ENCODE measurements around the gene GRP. TPM values are rescaled to one million over a fixed set of nuclear protein-coding genes. Genes with fewer than 3 reads are reported as not detected.

GRP gene
- not detected for total RNA-seq
- polyA plus RNA-seq (ENCODE audit: insufficient read depth, low read depth, low replicate concordance) = not detected
- long read RNA-seq, donor 1 = 0 reads
- long read RNA-seq, donor 2, partial matches to known transcripts = 0 of 2 reads
- long read RNA-seq, donor 2, other reads (novel, unspliced or antisense) = 0 of 2 reads
- long read RNA-seq, donor 3 = 0 reads
- long read RNA-seq, donor 4 = 0 reads
- long read RNA-seq, donor 5 = 0 reads
- long read RNA-seq, donor 6 = 0 reads
- long read RNA-seq, donor 7 = 0 reads
- long read RNA-seq, donor 8 = 0 reads
- long read RNA-seq, donor 9 = 0 reads
- long read RNA-seq, donor 10 = 0 reads

DNA sequence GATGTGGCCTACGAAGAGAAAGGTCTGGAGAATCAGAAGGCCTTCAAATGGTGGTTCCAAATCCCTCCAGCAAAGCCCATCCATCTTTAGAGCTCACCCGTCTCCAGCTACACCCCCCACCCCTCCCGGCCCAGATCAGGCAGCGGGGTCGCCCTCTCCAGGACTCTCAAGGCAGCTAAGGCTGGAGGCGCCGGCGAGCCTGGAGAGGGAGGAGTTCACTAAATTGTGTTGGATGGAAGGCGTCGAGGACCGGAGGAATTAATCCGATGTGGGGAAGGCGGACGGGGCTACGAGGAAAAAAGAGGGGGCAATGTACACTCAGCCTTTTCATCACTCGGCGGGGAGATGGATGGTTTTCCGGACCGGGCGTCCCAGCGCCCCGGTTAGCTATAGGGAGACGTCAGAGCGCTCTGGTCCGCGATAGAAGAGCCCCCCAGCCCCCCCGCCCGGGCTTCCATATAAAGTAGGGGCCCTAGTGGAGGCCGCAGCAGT is at the start of gene GRP:
TSS of gene GRP (plus strand) at position 487 of the 492 bp plus-strand sequence. CDS start 108 bp downstream, outside the sequence.
- H3K9ac ChIP-seq (ENCODE audit: low read length in 3 of 3) = no peak within 1 kb of the TSS
- no peaks in the 10 kb centered on the region for H3K36me3 ChIP-seq (ENCODE audit: control insufficient read depth in 2 of 3, insufficient read depth in 3 of 3, low read length in 3 of 3)
- FAIRE-seq = no peak
- H3K27me3 ChIP-seq (ENCODE audit: control insufficient read depth, insufficient read depth, low read length) = peaks cover 35% of the 10 kb centered on the region
- intact Hi-C loops (cut with DNase I) = no loop called here
- no peaks in the 10 kb centered on the region for H3K9me3 ChIP-seq (ENCODE audit: control insufficient read depth in 2 of 3, insufficient read depth in 1 of 3, low read length in 3 of 3)
- H3K27ac ChIP-seq (ENCODE audit: low read depth in 2 of 2, low read length in 2 of 2) = no peak within 1 kb of the TSS
- peak in 3 of 5 donors; percentile 13 to 39 (median 36) for DNase-seq
- no peak within 1 kb of the TSS for H3K4me3 ChIP-seq (ENCODE audit: low read length in 3 of 3)
- no peaks in the 10 kb centered on the region for H3K4me1 ChIP-seq (ENCODE audit: control insufficient read depth in 2 of 3, insufficient read depth in 2 of 3, low read depth in 1 of 3, low read length in 3 of 3)
- TF ChIP-seq, protein P1, sequence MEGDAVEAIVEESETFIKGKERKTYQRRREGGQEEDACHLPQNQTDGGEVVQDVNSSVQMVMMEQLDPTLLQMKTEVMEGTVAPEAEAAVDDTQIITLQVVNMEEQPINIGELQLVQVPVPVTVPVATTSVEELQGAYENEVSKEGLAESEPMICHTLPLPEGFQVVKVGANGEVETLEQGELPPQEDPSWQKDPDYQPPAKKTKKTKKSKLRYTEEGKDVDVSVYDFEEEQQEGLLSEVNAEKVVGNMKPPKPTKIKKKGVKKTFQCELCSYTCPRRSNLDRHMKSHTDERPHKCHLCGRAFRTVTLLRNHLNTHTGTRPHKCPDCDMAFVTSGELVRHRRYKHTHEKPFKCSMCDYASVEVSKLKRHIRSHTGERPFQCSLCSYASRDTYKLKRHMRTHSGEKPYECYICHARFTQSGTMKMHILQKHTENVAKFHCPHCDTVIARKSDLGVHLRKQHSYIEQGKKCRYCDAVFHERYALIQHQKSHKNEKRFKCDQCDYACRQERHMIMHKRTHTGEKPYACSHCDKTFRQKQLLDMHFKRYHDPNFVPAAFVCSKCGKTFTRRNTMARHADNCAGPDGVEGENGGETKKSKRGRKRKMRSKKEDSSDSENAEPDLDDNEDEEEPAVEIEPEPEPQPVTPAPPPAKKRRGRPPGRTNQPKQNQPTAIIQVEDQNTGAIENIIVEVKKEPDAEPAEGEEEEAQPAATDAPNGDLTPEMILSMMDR (IDR thresholded peaks at IDR 0.05; ENCODE audit: borderline replicate concordance, extremely low read depth, insufficient read depth) = no peak

DNA sequence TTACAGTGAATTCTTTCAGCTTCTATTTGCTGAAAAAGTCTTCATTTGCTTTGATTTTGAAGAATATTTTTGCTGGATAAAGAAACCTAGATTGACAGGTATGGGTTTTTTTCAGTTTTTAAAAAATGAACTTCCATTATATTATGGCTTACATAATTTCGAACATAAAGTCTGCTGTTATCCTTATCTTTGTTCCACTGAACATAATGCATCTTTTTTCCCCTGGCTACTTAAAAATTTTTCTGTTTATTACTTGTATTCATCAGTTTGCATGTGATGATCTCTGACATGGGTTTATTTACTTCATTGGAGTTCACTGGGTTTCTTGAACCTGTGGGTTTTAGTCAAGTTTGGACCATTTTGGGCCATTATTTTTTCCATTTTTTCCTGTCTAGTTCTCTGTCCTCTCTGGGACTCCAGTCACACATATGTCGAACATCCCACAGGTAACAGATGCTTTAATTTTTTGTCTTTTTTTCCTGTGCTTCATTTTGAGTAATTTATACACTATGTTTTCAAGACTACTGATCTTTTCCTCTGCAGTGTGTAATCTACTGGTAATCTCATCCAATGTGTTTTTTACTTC is 47.2 kb upstream of the GRP start:
- H3K9ac ChIP-seq (ENCODE audit: low read length in 3 of 3) = no peak overlapping the region
- no peaks in the 10 kb centered on the region for H3K4me1 ChIP-seq (ENCODE audit: control insufficient read depth in 2 of 3, insufficient read depth in 2 of 3, low read depth in 1 of 3, low read length in 3 of 3)
- intact Hi-C loops (cut with DNase I) = no loop called here
- H3K27me3 ChIP-seq (ENCODE audit: control insufficient read depth, insufficient read depth, low read length) = no peaks in the 10 kb centered on the region
- DNase-seq (no peak), FAIRE-seq (no peak)
- H3K9me3 ChIP-seq (ENCODE audit: control insufficient read depth in 2 of 3, insufficient read depth in 1 of 3, low read length in 3 of 3) = peaks cover 0 to 15% (median 0%) of the 10 kb centered on the region in 3 donors
- TF ChIP-seq, protein P1 (IDR thresholded peaks at IDR 0.05; ENCODE audit: borderline replicate concordance, extremely low read depth, insufficient read depth) = no peak
- no peaks in the 10 kb centered on the region for H3K36me3 ChIP-seq (ENCODE audit: control insufficient read depth in 2 of 3, insufficient read depth in 3 of 3, low read length in 3 of 3)
- no peak overlapping the region for H3K27ac ChIP-seq (ENCODE audit: low read depth in 2 of 2, low read length in 2 of 2)
- H3K4me3 ChIP-seq (ENCODE audit: low read length in 3 of 3) = no peak overlapping the region

DNA sequence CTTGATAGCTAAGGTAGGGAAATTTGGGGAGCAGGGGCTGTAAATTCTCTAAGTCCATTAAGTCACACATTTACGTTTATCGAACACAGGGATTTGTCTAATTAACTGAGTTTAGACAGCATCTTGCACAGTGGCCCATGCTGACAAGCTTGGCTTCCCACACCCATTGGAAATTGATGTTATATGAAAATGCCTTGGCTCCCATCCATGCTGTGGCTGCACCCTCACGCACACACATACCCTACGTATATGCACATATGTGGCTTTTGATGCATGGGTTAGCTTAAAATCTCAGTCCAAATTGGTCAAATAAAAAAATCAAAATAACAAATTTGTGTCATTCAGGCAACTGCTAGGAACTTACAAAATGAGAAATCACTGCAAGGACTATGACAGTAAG is 42.5 kb upstream of the GRP start:
- no peaks in the 10 kb centered on the region for H3K36me3 ChIP-seq (ENCODE audit: control insufficient read depth in 2 of 3, insufficient read depth in 3 of 3, low read length in 3 of 3)
- FAIRE-seq (no peak), DNase-seq (no peak)
- no peak overlapping the region for H3K9ac ChIP-seq (ENCODE audit: low read length in 3 of 3)
- TF ChIP-seq, protein P1 (IDR thresholded peaks at IDR 0.05; ENCODE audit: borderline replicate concordance, extremely low read depth, insufficient read depth) = no peak
- intact Hi-C loops (cut with DNase I) = no loop called here
- no peak overlapping the region for H3K27ac ChIP-seq (ENCODE audit: low read depth in 2 of 2, low read length in 2 of 2)
- H3K4me3 ChIP-seq (ENCODE audit: low read length in 3 of 3) = no peak overlapping the region
- peaks cover 0 to 8% (median 0%) of the 10 kb centered on the region in 3 donors for H3K9me3 ChIP-seq (ENCODE audit: control insufficient read depth in 2 of 3, insufficient read depth in 1 of 3, low read length in 3 of 3)
- no peaks in the 10 kb centered on the region for H3K27me3 ChIP-seq (ENCODE audit: control insufficient read depth, insufficient read depth, low read length)
- no peaks in the 10 kb centered on the region for H3K4me1 ChIP-seq (ENCODE audit: control insufficient read depth in 2 of 3, insufficient read depth in 2 of 3, low read depth in 1 of 3, low read length in 3 of 3)
